HCEC 1CT (cell line): Measurements from ENCODE around the gene CCDC188.

Experiments used
- DNase-seq: peaks from one replicate; pipeline ENCODE4 v3.0.0-alpha.2; 2017

Gene CCDC188

GRCh38 chr22:20116376-20116950, 34.4 kb downstream of the CCDC188 start:
- no peak for DNase-seq

DNA sequence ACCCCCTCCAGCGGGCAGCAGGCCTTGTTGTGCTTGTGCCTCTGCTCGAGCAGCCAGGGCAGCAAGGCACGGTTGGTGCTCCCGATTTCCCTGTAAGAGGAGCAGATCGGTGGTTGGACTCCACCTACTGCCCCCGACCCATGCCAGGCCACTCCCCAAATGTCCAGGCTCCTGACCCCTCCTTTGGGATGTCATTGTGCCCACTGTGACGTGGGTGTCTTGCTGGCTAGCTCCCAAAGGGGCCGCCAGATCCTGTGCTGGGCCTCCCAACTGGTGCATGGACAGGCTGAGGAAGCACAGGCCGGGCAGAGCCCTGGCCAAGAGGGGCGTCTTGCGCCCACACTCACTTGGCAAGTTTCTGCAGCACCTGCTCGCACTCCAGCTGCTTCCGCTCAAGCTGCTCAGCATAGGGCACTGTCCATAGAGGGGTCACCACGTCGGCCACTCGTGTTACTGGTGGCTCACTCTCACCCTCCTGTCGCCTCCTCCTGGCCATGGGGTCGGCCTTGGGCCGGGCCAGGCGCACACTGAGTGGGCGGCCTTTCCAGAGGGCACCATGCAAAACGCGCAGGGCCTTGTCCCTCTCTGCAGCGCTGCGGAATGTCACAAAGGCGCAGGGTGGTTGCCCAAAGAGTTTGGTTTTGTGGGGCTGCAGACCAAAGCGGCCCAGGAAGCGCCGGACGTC, 35.0 kb downstream of the CCDC188 start, which contains the start of gene RANBP1:
RANBP1 (plus strand) TSS at position 414 of the 685 bp plus-strand sequence; CDS start at position 495, 81 bp downstream.
- no peak for DNase-seq

- DNase-seq = no peak
These were observed 36.1 kb downstream of the CCDC188 start for GRCh38 chr22:20114506-20115475.

DNA sequence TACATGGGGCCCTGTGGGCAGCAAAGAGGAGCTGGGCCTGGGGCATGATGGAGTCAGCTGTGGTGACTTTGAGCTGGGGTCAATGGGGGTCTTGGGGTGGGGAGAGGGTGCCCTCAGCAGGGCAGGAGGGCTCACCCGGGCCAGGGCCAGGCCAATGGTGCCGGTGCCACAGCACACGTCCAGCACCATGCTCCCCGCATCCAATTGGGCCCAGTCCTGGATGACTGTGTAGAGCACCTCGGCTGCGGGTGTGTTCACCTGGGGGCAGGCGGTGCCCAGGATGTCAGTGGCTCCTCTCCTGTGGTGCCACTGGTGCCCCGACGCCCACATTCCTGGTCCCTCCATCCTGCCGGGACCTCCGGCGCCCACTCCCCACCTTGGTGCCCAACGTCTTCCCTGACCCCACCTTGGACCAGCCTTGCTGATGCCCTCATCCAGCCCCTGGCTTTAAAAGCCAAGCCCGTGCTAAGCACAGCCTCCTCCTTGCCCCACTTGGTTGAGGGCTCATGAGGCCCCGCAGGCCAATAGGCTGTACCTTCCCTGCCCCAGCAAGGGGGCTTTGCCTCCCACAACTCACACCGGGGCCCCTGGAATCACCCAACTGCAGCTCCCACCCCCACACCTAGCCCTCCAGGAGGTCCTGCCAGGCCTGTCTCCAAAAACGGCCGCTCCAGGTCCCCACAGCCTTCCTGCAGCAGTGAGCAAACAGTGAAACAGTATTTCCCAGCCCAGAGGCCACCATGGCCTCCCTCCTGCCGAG, 37.1 kb downstream of the CCDC188 start:
- no peak for DNase-seq

GRCh38 chr22:20112623-20113511, 38.0 kb downstream of the CCDC188 start:
- no peak for DNase-seq

GRCh38 chr22:20111689-20112622, 38.9 kb downstream of the CCDC188 start:
- DNase-seq = no peak

- peak; percentile 26 for DNase-seq
These were observed 39.7 kb downstream of the CCDC188 start for GRCh38 chr22:20111045-20111688.

GRCh38 chr22:20110359-20110985, 40.4 kb downstream of the CCDC188 start:
- no peak for DNase-seq

DNA sequence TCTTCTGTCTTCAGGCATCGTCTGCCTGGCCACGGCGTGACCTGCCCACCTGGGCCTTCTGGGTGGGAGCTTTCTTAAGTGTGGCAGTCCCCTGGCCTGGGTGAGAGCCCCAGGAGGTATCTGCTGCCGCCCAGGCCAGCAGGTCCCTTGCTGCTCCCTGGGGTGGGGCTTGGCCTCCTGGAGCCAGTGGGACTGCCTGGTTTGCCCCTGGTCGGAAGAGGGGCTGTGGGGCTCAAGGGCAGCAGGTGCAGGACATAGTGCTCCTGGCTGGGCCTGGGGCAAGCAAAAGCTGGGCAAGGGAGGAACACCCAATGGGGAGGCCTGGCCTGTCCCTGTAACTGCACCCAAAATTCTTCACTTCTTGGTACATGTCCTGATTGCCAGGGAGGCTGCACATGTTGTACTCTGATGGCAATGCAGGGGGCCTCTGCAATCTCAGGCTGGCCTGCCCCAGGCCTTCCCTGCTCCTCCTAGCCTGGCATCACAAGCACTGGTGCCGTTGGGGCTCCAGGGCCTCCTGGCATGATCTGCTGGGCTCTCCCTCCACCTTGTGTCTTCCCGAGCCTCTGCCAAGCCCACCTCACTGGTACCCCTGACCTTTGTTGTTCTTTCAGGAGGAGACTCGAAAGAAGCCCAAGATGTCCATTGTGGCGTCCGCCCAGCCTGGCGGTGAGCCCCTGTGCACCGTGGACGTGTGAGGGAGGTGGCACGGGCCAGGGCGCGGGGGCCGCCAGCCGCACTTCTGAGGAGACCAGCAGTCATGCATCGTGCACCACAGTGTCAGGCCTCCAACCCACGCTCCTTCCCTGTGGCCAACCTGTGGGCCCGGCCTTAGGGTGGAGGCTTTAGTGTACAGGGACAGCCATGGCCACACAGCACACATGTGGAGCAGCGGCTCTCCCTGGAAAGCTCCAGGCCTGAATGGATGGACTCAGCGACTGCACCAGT, 41.2 kb downstream of the CCDC188 start:
- DNase-seq = no peak

DNA sequence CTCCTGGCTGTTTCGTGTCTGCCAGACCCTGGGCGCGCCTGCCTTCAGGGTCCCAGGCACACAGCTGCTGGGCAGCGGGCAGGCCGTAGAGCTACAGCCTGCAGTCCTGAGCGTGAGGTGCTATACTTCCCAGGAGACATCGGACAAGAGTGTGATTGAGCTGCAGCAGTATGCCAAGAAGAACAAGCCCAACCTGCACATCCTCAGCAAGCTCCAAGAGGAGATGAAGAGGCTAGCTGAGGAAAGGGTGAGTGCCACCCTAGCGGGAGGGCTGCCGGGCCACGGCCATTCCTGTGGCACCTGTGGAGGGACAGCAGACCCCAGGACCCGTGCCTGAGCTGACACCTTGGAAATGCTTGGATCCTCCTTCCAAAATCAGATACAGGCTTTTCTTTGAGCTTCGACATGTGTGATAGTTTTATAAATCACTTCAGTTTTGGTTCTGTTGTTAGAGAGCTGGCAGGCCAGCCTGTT, 42.1 kb downstream of the CCDC188 start:
- DNase-seq = no peak

DNA sequence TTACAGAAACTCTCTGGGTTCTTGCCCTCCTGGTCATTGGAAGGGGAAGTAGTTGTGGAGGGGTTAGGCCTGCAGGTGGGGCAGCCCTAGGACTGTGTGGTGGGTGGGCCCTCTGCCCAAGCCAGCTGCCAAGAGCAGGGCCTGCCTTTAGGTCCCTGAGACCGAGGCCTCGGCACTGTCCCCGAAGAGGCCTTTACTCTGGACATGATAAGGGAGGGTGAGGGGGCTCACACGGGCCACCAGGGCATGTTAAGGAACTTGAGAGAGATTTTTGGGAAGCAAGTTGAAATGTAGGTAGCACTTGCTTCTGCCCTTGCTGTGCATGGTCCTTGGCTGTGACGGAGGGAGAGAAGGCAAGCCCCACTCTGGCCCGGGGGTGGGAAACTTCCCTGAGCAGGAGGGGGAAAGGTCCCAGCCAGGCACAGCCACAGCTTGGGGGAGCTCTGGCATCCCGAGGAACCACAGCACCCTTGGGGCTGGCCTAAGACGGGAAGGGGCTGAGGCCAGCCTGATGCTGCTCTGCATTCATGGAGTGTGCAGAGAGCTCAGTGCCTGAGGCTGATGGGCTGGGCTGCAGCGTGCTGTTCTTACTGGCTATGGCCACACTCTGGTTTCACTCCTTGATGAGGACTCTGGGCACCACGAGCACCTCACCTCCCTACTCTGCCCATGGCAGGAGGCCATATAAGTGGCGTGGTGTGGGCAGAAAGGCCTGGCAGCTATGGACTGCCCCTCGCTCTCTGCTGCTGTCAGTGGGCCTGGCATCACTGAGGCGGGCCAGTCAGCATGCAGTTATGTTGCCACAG, 42.7 kb downstream of the CCDC188 start:
- no peak for DNase-seq

- DNase-seq = no peak
These were observed 43.4 kb downstream of the CCDC188 start for GRCh38 chr22:20107471-20107901.

- no peak for DNase-seq
These were observed 44.0 kb downstream of the CCDC188 start for GRCh38 chr22:20106849-20107237.

GRCh38 chr22:20106205-20106848, 44.5 kb downstream of the CCDC188 start:
- no peak for DNase-seq

GRCh38 chr22:20105456-20106204, 45.2 kb downstream of the CCDC188 start:
- DNase-seq = no peak
